OCI-LY1 (cell line): Measurements from ENCODE around the gene NCF4.

ENCODE experiments used
- H2AFZ ChIP-seq: fragments of 200-600 bp; sonication (generic), shearing (Covaris generic); 2 replicates; pipeline ENCODE4 v1.6.0; 2014; ENCODE audit warnings: antibody characterized with exemption, mild to moderate bottlenecking, low read length
- H3F3A ChIP-seq: fragments of 200-600 bp; sonication (generic), shearing (Covaris generic); 2 replicates; pipeline ENCODE4 v1.6.0; 2014; ENCODE audit warnings: mild to moderate bottlenecking, antibody characterized with exemption, low read length, moderate library complexity; ENCODE audit not compliant: insufficient read depth
- H3K27ac ChIP-seq: fragments of 200-600 bp; sonication (generic); 2 replicates; pipeline ENCODE4 v1.5.1; 2014; ENCODE audit warnings: low read length, mixed run types, mild to moderate bottlenecking, low read depth; ENCODE audit not compliant: poor library complexity, severe bottlenecking
- H3K27me3 ChIP-seq: fragments of 200-600 bp; sonication (generic); 2 replicates; pipeline ENCODE4 v1.6.0; 2014; ENCODE audit warnings: antibody characterized with exemption, mild to moderate bottlenecking, low read length, moderate library complexity; ENCODE audit not compliant: insufficient read depth
- H3K36me3 ChIP-seq: fragments of 200-600 bp; sonication (generic); 2 replicates; pipeline ENCODE4 v1.6.1; 2014; ENCODE audit warnings: mild to moderate bottlenecking, antibody characterized with exemption, low read length, moderate library complexity, mixed read lengths; ENCODE audit not compliant: insufficient read depth
- H3K4me1 ChIP-seq: fragments of 200-600 bp; sonication (generic); 2 replicates; pipeline ENCODE4 v1.5.1; 2014; ENCODE audit warnings: mild to moderate bottlenecking, low read length, moderate library complexity; ENCODE audit not compliant: insufficient read depth, severe bottlenecking
- H3K4me2 ChIP-seq: fragments of 200-600 bp; sonication (generic), shearing (Covaris generic); 2 replicates; pipeline ENCODE4 v1.6.1; 2014; ENCODE audit warnings: low read length
- H3K4me3 ChIP-seq: fragments of 200-600 bp; sonication (generic); 2 replicates; pipeline ENCODE4 v1.5.1; 2014; ENCODE audit warnings: low read length, low read depth, mild to moderate bottlenecking, mixed read lengths; ENCODE audit not compliant: poor library complexity, severe bottlenecking
- H3K79me2 ChIP-seq: fragments of 200-600 bp; shearing (Covaris generic); 2 replicates; pipeline ENCODE4 v1.6.1; 2016; ENCODE audit warnings: mixed run types, low read length, mixed read lengths; ENCODE audit not compliant: insufficient read depth
- H3K9ac ChIP-seq: fragments of 200-600 bp; sonication (generic), shearing (Covaris generic); 2 replicates; pipeline ENCODE4 v1.6.1; 2014; ENCODE audit warnings: mild to moderate bottlenecking, low read length, mixed read lengths
- H3K9me2 ChIP-seq: fragments of 200-600 bp; sonication (generic), shearing (Covaris generic); 2 replicates; pipeline ENCODE4 v1.6.1; 2014; ENCODE audit warnings: low read depth, mild to moderate bottlenecking, low read length, mixed read lengths
- H3K9me3 ChIP-seq: fragments of 200-600 bp; shearing (Covaris generic); 2 replicates; pipeline ENCODE4 v1.6.1; 2014; ENCODE audit warnings: low read length, mixed read lengths
- H4K20me1 ChIP-seq: fragments of 200-600 bp; sonication (generic), shearing (Covaris generic); 2 replicates; pipeline ENCODE4 v1.6.0; 2016; ENCODE audit warnings: mild to moderate bottlenecking, low read length; ENCODE audit not compliant: insufficient read depth
- EZH2 ChIP-seq: fragments of 200-600 bp; sonication (generic), shearing (Covaris generic); IDR thresholded peaks from 2 replicates; pipeline ENCODE4 v1.8.0; 2017; ENCODE audit warnings: borderline replicate concordance, mixed run types, mild to moderate bottlenecking, antibody characterized with exemption, low read length, moderate library complexity, mixed read lengths
- TF ChIP-seq, protein P1 (sequence below): fragments of 200-600 bp; sonication (generic), shearing (Covaris generic); IDR thresholded peaks from 2 replicates; pipeline ENCODE4 v1.5.1; 2017; ENCODE audit warnings: mild to moderate bottlenecking, antibody characterized with exemption, low read length, moderate library complexity, mixed read lengths

The NCF4 gene

DNA sequence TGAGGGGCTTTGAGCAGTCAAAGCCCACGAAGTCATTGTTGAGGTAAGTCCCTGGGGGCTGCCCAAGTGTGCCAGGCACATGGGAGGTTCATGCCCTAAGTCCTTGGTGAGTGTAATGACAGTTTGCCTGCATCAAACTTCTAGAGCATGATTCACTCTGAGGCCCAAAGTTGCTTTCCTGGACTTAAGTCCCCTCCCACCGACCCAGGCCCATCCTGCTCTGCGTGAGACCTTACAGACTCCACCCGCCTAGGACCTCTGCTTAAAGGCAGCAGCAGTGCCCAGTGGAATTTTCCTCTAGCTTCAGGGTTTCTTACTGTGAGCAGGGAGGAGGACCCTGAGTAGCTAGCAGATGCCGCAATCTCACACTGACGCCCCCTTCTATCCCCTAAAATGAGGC, 38.2 kb upstream of the NCF4 start:
- no peaks in the 10 kb centered on the region for H3K9me3 ChIP-seq
- H2AFZ ChIP-seq, result no peak overlapping the region
- H3K27ac ChIP-seq, result no peak overlapping the region
- H3K36me3 ChIP-seq, result no peaks in the 10 kb centered on the region
- H4K20me1 ChIP-seq, result no peaks in the 10 kb centered on the region
- H3K4me2 ChIP-seq, result no peak overlapping the region
- H3K4me3 ChIP-seq, result no peak overlapping the region
- H3F3A ChIP-seq, result no peaks in the 10 kb centered on the region
- no peaks in the 10 kb centered on the region for H3K4me1 ChIP-seq
- no peak overlapping the region for H3K9ac ChIP-seq
- no peaks in the 10 kb centered on the region for H3K79me2 ChIP-seq
- H3K9me2 ChIP-seq, result no peaks in the 10 kb centered on the region
- H3K27me3 ChIP-seq, result peaks cover 11% of the 10 kb centered on the region; the same call in 1 of the 2 replicates
- TF ChIP-seq, protein P1, sequence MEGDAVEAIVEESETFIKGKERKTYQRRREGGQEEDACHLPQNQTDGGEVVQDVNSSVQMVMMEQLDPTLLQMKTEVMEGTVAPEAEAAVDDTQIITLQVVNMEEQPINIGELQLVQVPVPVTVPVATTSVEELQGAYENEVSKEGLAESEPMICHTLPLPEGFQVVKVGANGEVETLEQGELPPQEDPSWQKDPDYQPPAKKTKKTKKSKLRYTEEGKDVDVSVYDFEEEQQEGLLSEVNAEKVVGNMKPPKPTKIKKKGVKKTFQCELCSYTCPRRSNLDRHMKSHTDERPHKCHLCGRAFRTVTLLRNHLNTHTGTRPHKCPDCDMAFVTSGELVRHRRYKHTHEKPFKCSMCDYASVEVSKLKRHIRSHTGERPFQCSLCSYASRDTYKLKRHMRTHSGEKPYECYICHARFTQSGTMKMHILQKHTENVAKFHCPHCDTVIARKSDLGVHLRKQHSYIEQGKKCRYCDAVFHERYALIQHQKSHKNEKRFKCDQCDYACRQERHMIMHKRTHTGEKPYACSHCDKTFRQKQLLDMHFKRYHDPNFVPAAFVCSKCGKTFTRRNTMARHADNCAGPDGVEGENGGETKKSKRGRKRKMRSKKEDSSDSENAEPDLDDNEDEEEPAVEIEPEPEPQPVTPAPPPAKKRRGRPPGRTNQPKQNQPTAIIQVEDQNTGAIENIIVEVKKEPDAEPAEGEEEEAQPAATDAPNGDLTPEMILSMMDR, result no peak
- no peak for TF ChIP-seq EZH2

DNA sequence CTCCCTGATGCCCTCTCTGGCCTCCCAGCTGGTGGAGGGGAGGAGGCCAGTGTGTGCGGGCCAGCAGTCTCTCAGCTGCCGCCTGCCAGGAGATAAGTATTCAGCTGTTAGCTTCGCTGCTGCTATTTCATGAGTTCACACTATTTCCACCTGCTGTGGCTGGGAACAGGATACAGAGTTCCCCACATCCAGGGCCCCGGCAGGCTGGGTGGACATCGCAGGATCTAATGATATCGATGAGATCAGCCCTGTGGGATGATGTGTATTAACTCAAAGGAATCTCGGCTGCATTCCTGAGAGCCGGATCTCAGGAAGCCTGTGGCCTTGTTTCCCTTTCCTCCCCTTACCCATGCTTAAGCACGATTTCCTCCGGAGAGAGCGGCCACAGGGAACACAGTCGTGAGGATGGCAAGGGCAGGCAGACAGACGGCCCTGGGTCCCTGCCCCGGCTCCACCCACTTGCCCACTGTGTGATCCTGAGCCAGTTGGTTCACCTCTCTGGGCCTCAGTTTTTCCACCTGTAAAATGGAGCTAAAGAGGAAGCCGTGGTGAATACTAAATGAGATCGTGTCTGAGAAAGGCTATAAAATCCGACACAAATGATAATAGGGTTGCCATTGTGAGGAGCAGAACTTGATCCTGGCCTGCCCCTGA, 37.5 kb upstream of the NCF4 start:
- no peak overlapping the region for H3K4me2 ChIP-seq

DNA sequence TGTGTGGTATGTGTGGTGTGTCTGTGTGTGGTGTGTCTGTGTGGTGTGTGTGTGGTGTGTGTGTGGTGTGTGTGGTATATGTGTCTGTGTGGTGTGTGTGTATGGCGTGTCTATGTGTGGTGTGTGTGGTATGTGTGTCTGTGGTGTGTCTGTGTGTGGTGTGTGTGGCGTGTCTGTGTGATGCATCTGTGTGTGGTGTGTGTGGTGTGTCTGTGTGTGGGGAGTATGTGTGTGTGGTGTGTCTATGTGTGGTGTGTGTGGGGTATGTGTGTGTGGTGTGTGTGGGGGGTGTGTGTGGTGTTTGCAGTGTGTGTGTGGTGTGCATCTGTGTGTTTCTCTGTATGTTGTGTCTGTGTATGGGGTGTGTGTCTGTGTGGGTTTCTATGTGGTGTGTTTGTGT, 36.2 kb upstream of the NCF4 start:
- Histone ChIP-seq H3K4me2 (no peak overlapping the region), H3K9me2 (no peaks in the 10 kb centered on the region), H3K27ac (no peak overlapping the region), H3K36me3 (no peaks in the 10 kb centered on the region), H4K20me1 (no peaks in the 10 kb centered on the region), H3K9ac (no peak overlapping the region), H3K27me3 (peaks cover 9% of the 10 kb centered on the region; the same call in 1 of the 2 replicates), H3K79me2 (no peaks in the 10 kb centered on the region), H3K9me3 (no peaks in the 10 kb centered on the region), H2AFZ (no peak overlapping the region), H3K4me3 (no peak overlapping the region), H3K4me1 (no peaks in the 10 kb centered on the region), H3F3A (no peaks in the 10 kb centered on the region)
- TF ChIP-seq, protein P1, result no peak
- TF ChIP-seq EZH2, result no peak

More for the DNA sequence above, 37.5 kb upstream of the NCF4 start:
- H3K79me2 ChIP-seq, result no peaks in the 10 kb centered on the region
- no peak overlapping the region for H2AFZ ChIP-seq
- no peaks in the 10 kb centered on the region for H3K9me3 ChIP-seq
- peaks cover 11% of the 10 kb centered on the region; the same call in 1 of the 2 replicates for H3K27me3 ChIP-seq
- H3K9ac ChIP-seq, result no peak overlapping the region
- no peak overlapping the region for H3K27ac ChIP-seq
- no peaks in the 10 kb centered on the region for H3K36me3 ChIP-seq
- H3K4me1 ChIP-seq, result no peaks in the 10 kb centered on the region
- no peaks in the 10 kb centered on the region for H3K9me2 ChIP-seq
- TF ChIP-seq, protein P1, result no peak
- TF ChIP-seq EZH2, result no peak
- no peak overlapping the region for H3K4me3 ChIP-seq
- H3F3A ChIP-seq, result no peaks in the 10 kb centered on the region
- H4K20me1 ChIP-seq, result no peaks in the 10 kb centered on the region
